Thoracic aorta (tissue), 2 donors: ENCODE data around the gene LYRM2. TPM values are rescaled to one million over a fixed set of nuclear protein-coding genes. Genes with fewer than 3 reads are reported as not detected.
A peak's percentile ranks its signal among the peaks of the same experiment; 100 is the strongest.

ENCODE experiments used
- ATAC-seq: fragments of 150-250 bp; one replicate; pipeline ENCODE4 v1.8.0; 2017; ENCODE audit warnings: low read depth; ENCODE audit not compliant: insufficient number of reproducible peaks, low FRiP score
- DNase-seq: peaks from one replicate; pipeline ENCODE4 v3.0.0-alpha.2; 2020; ENCODE audit warnings: low spot score
- H3K27ac ChIP-seq, 2 donors: fragments of 200-600 bp; sonication (generic); 1 replicate in 1 of 2; 2 replicates in 1 of 2; pipeline ENCODE4 v1.5.1; 2016; ENCODE audit warnings: mild to moderate bottlenecking in 2 of 2, moderate library complexity in 2 of 2
- H3K27me3 ChIP-seq: fragments of 200-600 bp; sonication (generic); replicated peaks from 2 replicates; pipeline ENCODE4 v1.6.0; 2016; ENCODE audit warnings: mild to moderate bottlenecking; ENCODE audit not compliant: insufficient read depth
- H3K36me3 ChIP-seq: fragments of 200-600 bp; sonication (generic); one replicate; pipeline ENCODE4 v1.5.1; 2016
- H3K4me1 ChIP-seq, 2 donors: fragments of 200-600 bp; sonication (generic); 1 replicate in 1 of 2; 2 replicates in 1 of 2; pipeline versions ENCODE4 v1.5.1 to v1.6.0; 2016; ENCODE audit warnings: low read depth in 2 of 2, mild to moderate bottlenecking in 1 of 2; ENCODE audit not compliant: control insufficient read depth in 1 of 2
- H3K4me3 ChIP-seq: fragments of 200-600 bp; sonication (generic); 2 replicates; pipeline ENCODE4 v1.5.1; 2016; ENCODE audit warnings: mild to moderate bottlenecking
- H3K9me3 ChIP-seq: fragments of 200-600 bp; sonication (generic); 2 replicates; pipeline ENCODE4 v1.5.1; 2016
- total RNA-seq, 2 donors: library from RNA; depleted of rRNA; stranded (reverse); fragments of >200 nt; gene quantifications; one replicate each; pipeline versions ENCODE4 v1.1.0 to v1.2.3, GENCODE V29; 2016
- TF ChIP-seq, protein P1 (sequence below): fragments of 200-600 bp; sonication (generic); IDR thresholded peaks from one replicate; pipeline ENCODE4 v1.5.1; 2019; ENCODE audit warnings: antibody characterized with exemption

Gene LYRM2
- total RNA-seq, 2 donors from 2014 or later: 12.9 to 18.1 TPM

DNA sequence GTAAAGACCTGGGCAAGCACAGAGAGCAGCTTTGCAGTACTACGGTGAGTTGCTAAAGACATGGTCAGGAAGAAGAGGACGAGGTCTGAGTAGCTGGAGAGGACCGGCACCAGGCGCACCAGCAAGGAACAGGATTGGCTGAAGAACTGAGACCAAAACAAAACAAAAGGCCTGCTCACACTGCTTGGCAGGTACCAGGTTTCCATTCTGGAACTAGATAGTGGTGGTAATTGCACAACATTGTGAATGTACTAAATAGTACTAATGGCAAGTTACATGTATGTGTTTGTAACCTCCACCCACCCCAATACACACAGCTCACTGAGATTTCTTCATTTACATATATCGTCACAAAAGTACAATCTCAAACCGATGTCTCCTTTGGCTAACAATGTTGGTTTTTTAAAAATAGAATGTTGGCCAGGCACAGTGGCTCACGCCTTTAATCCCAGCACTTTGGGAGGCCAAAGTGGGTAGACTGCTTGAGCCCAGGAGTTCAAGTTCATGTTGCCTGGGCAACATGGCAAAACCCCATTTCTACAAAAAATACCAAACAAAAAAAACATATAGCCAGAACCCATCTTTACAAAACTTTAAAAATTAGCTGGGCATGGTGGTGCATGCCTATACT, 32.5 kb upstream of the LYRM2 start:
- Histone ChIP-seq H3K4me1 (peaks cover 9 to 43% of the 10 kb centered on the region in 2 donors), H3K27me3 (no peaks in the 10 kb centered on the region), H3K4me3 (no peak overlapping the region), H3K27ac (peak overlapping the region in 1 of 2 donors; percentile 5), H3K36me3 (peaks cover 17% of the 10 kb centered on the region), H3K9me3 (no peaks in the 10 kb centered on the region)
- TF ChIP-seq, protein P1, sequence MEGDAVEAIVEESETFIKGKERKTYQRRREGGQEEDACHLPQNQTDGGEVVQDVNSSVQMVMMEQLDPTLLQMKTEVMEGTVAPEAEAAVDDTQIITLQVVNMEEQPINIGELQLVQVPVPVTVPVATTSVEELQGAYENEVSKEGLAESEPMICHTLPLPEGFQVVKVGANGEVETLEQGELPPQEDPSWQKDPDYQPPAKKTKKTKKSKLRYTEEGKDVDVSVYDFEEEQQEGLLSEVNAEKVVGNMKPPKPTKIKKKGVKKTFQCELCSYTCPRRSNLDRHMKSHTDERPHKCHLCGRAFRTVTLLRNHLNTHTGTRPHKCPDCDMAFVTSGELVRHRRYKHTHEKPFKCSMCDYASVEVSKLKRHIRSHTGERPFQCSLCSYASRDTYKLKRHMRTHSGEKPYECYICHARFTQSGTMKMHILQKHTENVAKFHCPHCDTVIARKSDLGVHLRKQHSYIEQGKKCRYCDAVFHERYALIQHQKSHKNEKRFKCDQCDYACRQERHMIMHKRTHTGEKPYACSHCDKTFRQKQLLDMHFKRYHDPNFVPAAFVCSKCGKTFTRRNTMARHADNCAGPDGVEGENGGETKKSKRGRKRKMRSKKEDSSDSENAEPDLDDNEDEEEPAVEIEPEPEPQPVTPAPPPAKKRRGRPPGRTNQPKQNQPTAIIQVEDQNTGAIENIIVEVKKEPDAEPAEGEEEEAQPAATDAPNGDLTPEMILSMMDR: no peak
- DNase-seq (no peak), ATAC-seq (no peak)

DNA sequence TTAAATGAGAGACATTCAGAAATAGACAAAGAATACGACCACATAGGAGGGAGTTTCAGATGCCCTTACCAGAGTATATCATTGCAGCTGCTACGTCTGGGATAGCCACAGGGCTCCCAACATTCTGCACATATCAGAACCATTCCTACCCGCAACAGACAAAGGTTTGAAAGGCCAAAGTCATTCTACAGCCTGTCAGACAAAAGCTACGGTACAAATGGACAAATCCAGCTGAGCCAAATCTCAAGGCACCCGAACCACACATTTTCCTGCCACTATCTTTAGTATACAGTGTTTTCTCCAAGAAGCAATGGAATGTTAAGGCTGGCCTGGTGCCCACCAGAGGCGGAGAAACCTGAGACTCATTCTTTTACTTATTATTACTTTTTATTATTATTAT, 30.5 kb upstream of the LYRM2 start:
- Histone ChIP-seq H3K4me1 (peaks cover 6 to 37% of the 10 kb centered on the region in 2 donors), H3K27ac (peak overlapping the region; percentile 2 to 22), H3K36me3 (peaks cover 6% of the 10 kb centered on the region), H3K27me3 (no peaks in the 10 kb centered on the region), H3K9me3 (no peaks in the 10 kb centered on the region), H3K4me3 (no peak overlapping the region)
- ATAC-seq (no peak), DNase-seq (no peak)
- TF ChIP-seq, protein P1: no peak

DNA sequence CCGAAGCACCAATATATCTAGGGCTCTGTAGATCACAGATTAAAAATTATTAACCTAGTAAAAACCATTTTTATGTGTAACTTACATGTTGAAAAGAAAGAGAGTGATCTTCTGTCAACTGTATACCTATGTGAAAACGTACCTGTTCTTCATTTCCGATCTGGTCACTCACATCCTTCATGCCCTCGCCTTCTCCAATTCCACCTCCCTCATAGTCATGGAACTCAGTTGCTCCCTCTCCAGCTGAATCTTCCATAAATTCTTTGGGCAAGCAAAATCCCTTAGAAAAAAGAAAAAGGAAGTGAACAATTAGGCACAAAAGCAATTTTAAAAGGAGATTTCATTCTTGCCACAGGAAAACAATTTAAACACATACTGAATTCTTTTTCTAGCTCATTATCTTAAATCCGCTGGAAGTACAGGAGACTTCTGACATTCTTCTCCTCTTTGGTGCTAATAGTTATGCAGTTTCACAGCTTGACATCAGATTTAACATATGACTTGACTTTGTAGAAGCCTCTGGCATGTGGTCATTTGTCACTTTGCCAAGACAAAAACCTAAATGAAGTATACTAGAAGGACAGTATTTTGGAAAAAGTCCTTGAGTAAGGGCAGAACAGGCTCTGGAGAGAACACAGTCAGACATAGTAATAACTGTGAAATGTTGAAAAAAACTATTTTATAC, 29.5 kb upstream of the LYRM2 start:
- H3K36me3 ChIP-seq: peaks cover 11% of the 10 kb centered on the region
- no peaks in the 10 kb centered on the region for H3K27me3 ChIP-seq
- ATAC-seq: no peak
- H3K9me3 ChIP-seq: no peaks in the 10 kb centered on the region
- peak overlapping the region; percentile 21 to 35 for H3K27ac ChIP-seq
- H3K4me3 ChIP-seq: no peak overlapping the region
- no peak for DNase-seq
- TF ChIP-seq, protein P1: no peak
- H3K4me1 ChIP-seq: peaks cover 6 to 37% of the 10 kb centered on the region in 2 donors

DNA sequence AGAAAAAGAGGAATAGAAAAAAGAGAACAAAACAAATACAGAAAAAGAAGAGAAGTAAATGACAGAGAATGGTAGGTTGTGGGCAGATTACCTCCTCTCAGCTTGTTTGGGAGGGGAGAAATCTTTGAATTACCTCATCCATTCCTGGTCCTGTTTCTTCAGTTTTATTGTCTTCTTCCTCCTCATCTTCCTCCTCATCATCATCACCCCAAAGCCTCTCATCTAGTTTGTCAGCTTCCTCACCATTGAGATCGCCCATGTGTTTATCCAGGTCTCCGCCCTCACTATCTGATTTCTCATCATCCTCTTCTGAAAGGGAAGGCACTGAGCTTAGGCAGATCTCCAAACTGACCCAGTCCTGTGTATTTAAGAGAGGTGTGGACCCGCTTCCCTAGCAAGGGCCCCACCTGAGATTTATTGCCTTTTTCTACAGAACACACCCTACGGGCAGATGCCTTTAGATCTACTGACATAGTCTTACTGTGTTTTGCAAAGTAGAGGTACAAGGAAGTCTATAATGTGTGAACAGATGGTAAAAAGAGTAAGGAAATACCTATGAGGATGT, 24.2 kb upstream of the LYRM2 start:
- ATAC-seq (no peak), DNase-seq (no peak)
- peaks cover under 1 to 7% of the 10 kb centered on the region in 2 donors for H3K4me1 ChIP-seq
- no peak overlapping the region for H3K4me3 ChIP-seq
- peaks cover 31% of the 10 kb centered on the region for H3K36me3 ChIP-seq
- H3K27me3 ChIP-seq: no peaks in the 10 kb centered on the region
- TF ChIP-seq, protein P1: no peak
- no peaks in the 10 kb centered on the region for H3K9me3 ChIP-seq
- no peak overlapping the region for H3K27ac ChIP-seq

DNA sequence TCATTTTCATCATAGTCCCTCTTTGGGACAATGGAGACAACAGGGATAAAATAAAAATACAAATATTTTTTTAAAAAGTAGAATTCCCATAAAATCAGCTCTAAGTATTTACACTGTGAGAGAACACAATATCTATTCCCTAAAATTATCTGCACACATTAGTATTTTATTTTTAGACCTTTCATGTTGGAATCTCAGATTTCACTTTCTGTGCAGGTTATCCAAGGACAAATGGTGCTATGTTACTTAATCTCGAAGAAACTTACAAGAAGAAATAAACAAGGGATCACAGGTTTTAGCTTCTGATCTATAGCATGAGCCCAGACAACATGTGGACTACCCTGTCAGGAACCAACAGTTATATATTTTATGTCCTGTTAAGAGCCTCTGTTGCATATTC, 23.0 kb upstream of the LYRM2 start:
- Histone ChIP-seq H3K27me3 (no peaks in the 10 kb centered on the region), H3K4me1 (no peaks in the 10 kb centered on the region), H3K4me3 (no peak overlapping the region), H3K27ac (no peak overlapping the region), H3K36me3 (peaks cover 34% of the 10 kb centered on the region), H3K9me3 (no peaks in the 10 kb centered on the region)
- ATAC-seq (no peak), DNase-seq (no peak)
- TF ChIP-seq, protein P1: no peak
